ENCODE results near the gene ENTPD5.

- no peak for TF ChIP-seq POLR2A (IDR thresholded peaks at IDR 0.05)
- TF ChIP-seq, protein P1, sequence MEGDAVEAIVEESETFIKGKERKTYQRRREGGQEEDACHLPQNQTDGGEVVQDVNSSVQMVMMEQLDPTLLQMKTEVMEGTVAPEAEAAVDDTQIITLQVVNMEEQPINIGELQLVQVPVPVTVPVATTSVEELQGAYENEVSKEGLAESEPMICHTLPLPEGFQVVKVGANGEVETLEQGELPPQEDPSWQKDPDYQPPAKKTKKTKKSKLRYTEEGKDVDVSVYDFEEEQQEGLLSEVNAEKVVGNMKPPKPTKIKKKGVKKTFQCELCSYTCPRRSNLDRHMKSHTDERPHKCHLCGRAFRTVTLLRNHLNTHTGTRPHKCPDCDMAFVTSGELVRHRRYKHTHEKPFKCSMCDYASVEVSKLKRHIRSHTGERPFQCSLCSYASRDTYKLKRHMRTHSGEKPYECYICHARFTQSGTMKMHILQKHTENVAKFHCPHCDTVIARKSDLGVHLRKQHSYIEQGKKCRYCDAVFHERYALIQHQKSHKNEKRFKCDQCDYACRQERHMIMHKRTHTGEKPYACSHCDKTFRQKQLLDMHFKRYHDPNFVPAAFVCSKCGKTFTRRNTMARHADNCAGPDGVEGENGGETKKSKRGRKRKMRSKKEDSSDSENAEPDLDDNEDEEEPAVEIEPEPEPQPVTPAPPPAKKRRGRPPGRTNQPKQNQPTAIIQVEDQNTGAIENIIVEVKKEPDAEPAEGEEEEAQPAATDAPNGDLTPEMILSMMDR (IDR thresholded peaks at IDR 0.05): peak; percentile 46 to 55 (median 51)
- no peak for TF ChIP-seq POLR2AphosphoS5 (IDR thresholded peaks at IDR 0.05)
Measured at GRCh38 chr14:74038020-74038859, 19.2 kb upstream of the ENTPD5 start.
